Vagina (tissue), 2 donors: ENCODE results near the gene KCNA5. TPM values are rescaled to one million over a fixed set of nuclear protein-coding genes. Genes with fewer than 3 reads are reported as not detected.

Experiments
- DNase-seq, 2 donors: peaks; one replicate each; pipeline ENCODE4 v3.0.0-alpha.2; 2017; ENCODE audit errors: extremely low spot score in 2 of 2
- H3K27ac ChIP-seq: fragments of 200-600 bp; sonication (generic); one replicate; pipeline ENCODE4 v1.5.1; 2019
- H3K27me3 ChIP-seq: fragments of 200-600 bp; sonication (generic); one replicate; pipeline ENCODE4 v1.5.1; 2019
- H3K36me3 ChIP-seq, 2 donors: fragments of 200-600 bp; sonication (generic); one replicate each; pipeline ENCODE4 v1.5.1; 2017 to 2019
- H3K4me1 ChIP-seq: fragments of 200-600 bp; sonication (generic); one replicate; pipeline ENCODE4 v1.5.1; 2019
- H3K4me3 ChIP-seq, 2 donors: fragments of 200-600 bp; sonication (generic); 1 replicate in 1 of 2; 2 replicates in 1 of 2; pipeline ENCODE4 v1.5.1; 2016 to 2019
- H3K9me3 ChIP-seq: fragments of 200-600 bp; sonication (generic); one replicate; pipeline ENCODE4 v1.5.1; 2019
- CTCF ChIP-seq, 3 experiments: fragments of 450-650 bp in 2 of 3; fragments of 200-600 bp in 1 of 3; sonication (generic) in 1 of 3; IDR thresholded peaks; one replicate each; pipeline ENCODE4 v1.5.1; 2017 to 2019; ENCODE audit warnings: antibody characterized with exemption in 3 of 3, mild to moderate bottlenecking in 2 of 3, moderate library complexity in 2 of 3
- POLR2A ChIP-seq, 2 donors: fragments of 450-650 bp; IDR thresholded peaks; one replicate each; pipeline ENCODE4 v1.6.1; 2017; ENCODE audit warnings: antibody characterized with exemption in 2 of 2, mild to moderate bottlenecking in 2 of 2, moderate library complexity in 2 of 2
- POLR2AphosphoS5 ChIP-seq, 2 donors: sonication (generic); formaldehyde crosslinking; IDR thresholded peaks; one replicate each; pipeline ENCODE4 v1.9.0; 2017; ENCODE audit warnings: antibody characterized with exemption in 2 of 2, mild to moderate bottlenecking in 2 of 2, low read depth in 1 of 2; ENCODE audit not compliant: insufficient read depth in 1 of 2
- intact Hi-C: fragments of 100-400 bp; cut with DNase I; formaldehyde crosslinking; loops from one replicate; pipeline ENCODE4 v1.15.1; 2023
- total RNA-seq: library from RNA; depleted of rRNA; stranded (reverse); fragments of >200 nt; gene quantifications from one replicate; pipeline ENCODE4 v1.2.3, GENCODE V29; 2016

The KCNA5 gene
- total RNA-seq, 1 donor from 2014 or later = not detected

- H3K9me3 ChIP-seq = no peaks in the 10 kb centered on the region
- DNase-seq = no peak
- intact Hi-C loops = no loop called here
- H3K36me3 ChIP-seq = no peaks in the 10 kb centered on the region
- no peaks in the 10 kb centered on the region for H3K4me1 ChIP-seq
- H3K27me3 ChIP-seq = no peaks in the 10 kb centered on the region
- no peak overlapping the region for H3K27ac ChIP-seq
- TF ChIP-seq POLR2A (IDR thresholded peaks at IDR 0.05) = no peak
- TF ChIP-seq POLR2AphosphoS5 (IDR thresholded peaks at IDR 0.05; ENCODE audit: insufficient read depth in 1 of 2, low read depth in 1 of 2) = no peak
- no peak for TF ChIP-seq CTCF (IDR thresholded peaks at IDR 0.05)
- H3K4me3 ChIP-seq = no peak overlapping the region
Observed at GRCh38 chr12:5068126-5068525, 24.4 kb downstream of the KCNA5 start.

- Histone ChIP-seq H3K4me3 (no peak overlapping the region), H3K27ac (no peak overlapping the region), H3K27me3 (no peaks in the 10 kb centered on the region), H3K9me3 (no peaks in the 10 kb centered on the region), H3K36me3 (no peaks in the 10 kb centered on the region), H3K4me1 (no peaks in the 10 kb centered on the region)
- DNase-seq = no peak
- TF ChIP-seq CTCF (IDR thresholded peaks at IDR 0.05) (no peak), POLR2A (IDR thresholded peaks at IDR 0.05) (no peak), POLR2AphosphoS5 (IDR thresholded peaks at IDR 0.05; ENCODE audit: insufficient read depth in 1 of 2, low read depth in 1 of 2) (no peak)
- intact Hi-C loops = no loop called here
Observed at GRCh38 chr12:5068619-5069018, 24.9 kb downstream of the KCNA5 start.

GRCh38 chr12:5070090-5070489, 26.4 kb downstream of the KCNA5 start:
- no peaks in the 10 kb centered on the region for H3K9me3 ChIP-seq
- no peak overlapping the region for H3K4me3 ChIP-seq
- H3K27ac ChIP-seq = no peak overlapping the region
- intact Hi-C loops = no loop called here
- H3K4me1 ChIP-seq = no peaks in the 10 kb centered on the region
- no peaks in the 10 kb centered on the region for H3K36me3 ChIP-seq
- no peaks in the 10 kb centered on the region for H3K27me3 ChIP-seq
- DNase-seq = no peak
- TF ChIP-seq POLR2AphosphoS5 (IDR thresholded peaks at IDR 0.05; ENCODE audit: insufficient read depth in 1 of 2, low read depth in 1 of 2) = no peak
- TF ChIP-seq CTCF (IDR thresholded peaks at IDR 0.05) = no peak
- no peak for TF ChIP-seq POLR2A (IDR thresholded peaks at IDR 0.05)

GRCh38 chr12:5071496-5071895, 27.8 kb downstream of the KCNA5 start:
- DNase-seq = no peak
- no peak overlapping the region for H3K27ac ChIP-seq
- intact Hi-C loops = no loop called here
- H3K4me3 ChIP-seq = no peak overlapping the region
- TF ChIP-seq POLR2A (IDR thresholded peaks at IDR 0.05) (no peak), CTCF (IDR thresholded peaks at IDR 0.05) (no peak), POLR2AphosphoS5 (IDR thresholded peaks at IDR 0.05; ENCODE audit: insufficient read depth in 1 of 2, low read depth in 1 of 2) (no peak)
- H3K27me3 ChIP-seq = no peaks in the 10 kb centered on the region
- no peaks in the 10 kb centered on the region for H3K36me3 ChIP-seq
- no peaks in the 10 kb centered on the region for H3K9me3 ChIP-seq
- no peaks in the 10 kb centered on the region for H3K4me1 ChIP-seq

- Histone ChIP-seq H3K4me3 (no peak overlapping the region), H3K27ac (no peak overlapping the region), H3K4me1 (no peaks in the 10 kb centered on the region), H3K27me3 (no peaks in the 10 kb centered on the region), H3K36me3 (no peaks in the 10 kb centered on the region), H3K9me3 (no peaks in the 10 kb centered on the region)
- intact Hi-C loops = no loop called here
- DNase-seq = no peak
- TF ChIP-seq CTCF (IDR thresholded peaks at IDR 0.05) (no peak), POLR2AphosphoS5 (IDR thresholded peaks at IDR 0.05; ENCODE audit: insufficient read depth in 1 of 2, low read depth in 1 of 2) (no peak), POLR2A (IDR thresholded peaks at IDR 0.05) (no peak)
Observed at GRCh38 chr12:5072311-5072710, 28.6 kb downstream of the KCNA5 start.
